Epithelial cell of prostate (primary cell): ENCODE measurements around the gene ARNT2.

Experiments
- DNase-seq: peaks from one replicate; pipeline ENCODE4 v3.0.0-alpha.2; 2011; ENCODE audit warnings: low read depth, low spot score
- H3K27ac ChIP-seq: fragments of 450-650 bp; 2 replicates; pipeline ENCODE4 v1.5.1; 2017; ENCODE audit warnings: mild to moderate bottlenecking

ARNT2 gene

GRCh38 chr15:80462111-80462510, 57.9 kb downstream of the ARNT2 start:
- H3K27ac ChIP-seq, result no peak overlapping the region
- no peak for DNase-seq

DNA sequence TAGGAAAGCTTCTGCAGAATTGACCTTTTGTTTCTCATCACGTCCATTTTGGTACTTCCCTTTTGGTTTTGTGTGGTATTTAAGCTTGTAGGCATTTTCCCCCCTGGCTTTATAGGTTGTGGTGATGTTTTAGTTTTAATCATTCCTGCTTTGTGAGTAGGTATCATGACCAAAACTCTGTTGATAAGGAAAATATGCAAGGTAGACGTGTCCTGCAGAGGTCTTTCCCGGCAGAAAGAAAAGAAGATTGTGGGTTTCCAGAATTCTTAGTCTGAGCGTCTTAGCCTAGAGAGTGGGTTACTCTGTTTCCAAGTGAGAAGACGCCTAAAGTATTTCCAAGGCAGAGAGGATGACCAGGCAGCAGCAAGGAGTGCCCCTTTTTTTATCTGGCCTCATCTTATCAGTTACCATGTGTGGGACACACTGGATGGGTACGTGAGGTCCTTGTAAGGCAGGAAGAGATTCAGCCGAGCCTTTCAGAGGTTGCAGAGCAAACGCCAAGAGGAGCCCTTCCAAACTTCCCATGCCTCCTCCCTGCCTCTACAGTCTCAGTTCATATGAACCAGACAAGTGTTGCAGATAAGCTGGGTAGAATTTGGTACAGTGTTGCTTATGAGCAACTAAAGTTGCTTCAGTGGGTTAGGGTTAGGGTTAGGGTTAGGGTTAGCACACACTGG, 58.8 kb downstream of the ARNT2 start:
- H3K27ac ChIP-seq, result no peak overlapping the region
- no peak for DNase-seq

DNA sequence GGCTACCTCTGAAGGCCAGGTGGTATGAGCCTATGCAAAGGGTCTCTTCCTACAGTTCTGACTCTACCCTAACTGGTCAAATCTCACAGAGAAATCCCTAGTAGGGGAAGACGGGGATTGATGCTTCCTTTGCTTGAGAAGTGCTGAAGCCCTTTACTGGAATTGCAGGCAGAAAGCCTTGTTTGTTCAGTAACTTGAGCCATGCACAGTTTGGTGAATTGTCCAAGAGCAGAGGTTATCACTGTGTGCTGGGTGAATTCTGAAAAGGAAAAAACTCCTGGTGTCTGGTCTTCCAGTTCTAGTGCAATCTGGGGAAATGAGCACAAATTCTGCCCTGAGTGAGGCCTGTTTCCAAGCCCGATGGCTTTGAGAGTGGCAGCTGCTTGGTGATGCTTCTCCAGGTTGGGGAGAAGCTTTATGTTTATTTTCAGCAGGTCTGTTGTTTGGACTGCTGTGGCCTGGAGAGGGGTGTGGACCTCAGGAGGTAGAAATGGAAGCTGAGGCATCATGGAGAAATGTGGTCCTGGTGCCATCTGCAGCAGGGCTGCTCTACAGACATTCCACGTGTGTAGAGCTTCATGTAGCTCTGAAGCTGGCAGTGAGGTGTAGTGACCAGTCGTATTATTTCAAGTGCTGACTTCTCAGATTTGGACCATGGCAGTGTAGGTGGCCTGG, 60.9 kb downstream of the ARNT2 start:
- no peak for DNase-seq
- no peak overlapping the region for H3K27ac ChIP-seq

GRCh38 chr15:80465626-80466005, 61.4 kb downstream of the ARNT2 start:
- no peak for DNase-seq
- no peak overlapping the region for H3K27ac ChIP-seq

GRCh38 chr15:80466543-80466942, 62.4 kb downstream of the ARNT2 start:
- DNase-seq, result no peak
- no peak overlapping the region for H3K27ac ChIP-seq

- no peak for DNase-seq
- H3K27ac ChIP-seq, result no peak overlapping the region
These were observed 63.1 kb downstream of the ARNT2 start for GRCh38 chr15:80467311-80467714.

DNA sequence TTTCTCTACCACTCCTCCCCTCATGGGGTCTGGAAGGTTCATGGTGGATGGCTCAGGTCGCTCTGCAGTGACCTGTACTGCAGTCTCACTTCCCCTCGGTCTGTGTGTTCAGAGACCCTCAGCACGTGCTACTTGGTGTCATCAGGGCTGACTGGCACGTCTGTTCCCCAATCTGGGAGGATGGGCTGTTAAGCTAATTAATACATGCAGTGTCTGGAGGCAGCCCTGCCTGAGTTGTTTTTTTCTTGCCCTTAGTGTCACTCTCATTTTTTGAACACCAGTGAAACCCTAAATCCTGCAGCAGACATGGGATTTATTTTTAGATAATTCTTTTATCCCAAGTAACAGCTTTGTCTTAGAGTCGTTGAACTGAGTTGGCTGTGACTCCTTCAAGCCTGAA, 64.6 kb downstream of the ARNT2 start:
- DNase-seq, result no peak
- no peak overlapping the region for H3K27ac ChIP-seq

- no peak overlapping the region for H3K27ac ChIP-seq
- DNase-seq, result no peak
These were observed 67.7 kb downstream of the ARNT2 start for GRCh38 chr15:80471881-80472280.

DNA sequence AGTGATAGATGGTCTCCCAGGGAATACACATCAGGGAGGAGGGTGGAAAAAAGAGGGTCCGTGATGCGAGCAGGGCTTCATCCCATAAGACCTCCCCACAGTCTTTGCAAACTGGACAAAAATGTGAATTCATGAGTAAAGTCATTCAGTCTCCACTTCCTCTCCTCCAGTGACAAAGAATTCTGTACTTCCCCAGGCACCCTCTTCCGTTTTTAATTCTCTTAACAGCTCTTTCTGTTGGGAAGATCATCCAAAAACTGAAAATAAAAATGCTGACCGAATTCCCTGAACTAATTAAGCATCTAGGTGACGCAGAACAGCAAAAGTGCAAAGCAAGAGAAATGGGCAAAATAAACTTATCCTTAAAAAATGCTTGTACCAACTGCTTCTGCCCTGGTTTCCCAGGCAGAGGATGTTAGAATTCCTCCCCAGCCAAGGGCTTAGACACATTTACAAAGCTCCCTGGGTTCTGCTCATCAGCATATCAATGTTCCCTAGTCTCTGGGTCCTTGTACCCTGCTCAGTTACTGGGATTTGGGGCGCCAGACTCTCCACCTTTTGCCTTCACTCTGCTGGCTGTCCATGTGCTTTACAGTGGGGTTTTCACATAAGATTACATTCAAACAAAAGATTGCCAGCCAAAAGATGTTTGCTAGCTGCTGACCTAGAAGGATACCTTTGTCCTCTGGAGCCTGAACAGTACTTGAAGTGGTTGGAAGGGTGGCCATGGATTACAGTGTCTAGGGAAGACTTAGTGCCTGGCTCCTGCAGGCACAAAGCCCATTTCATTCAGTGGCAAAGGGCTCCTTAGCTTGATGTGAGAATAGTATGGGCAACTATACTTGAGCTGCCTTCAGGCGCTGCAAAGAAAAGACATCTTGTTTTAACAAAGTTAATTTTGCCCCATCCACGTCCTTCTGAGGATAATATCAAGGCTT, 69.4 kb downstream of the ARNT2 start:
- DNase-seq, result no peak
- H3K27ac ChIP-seq, result no peak overlapping the region

DNA sequence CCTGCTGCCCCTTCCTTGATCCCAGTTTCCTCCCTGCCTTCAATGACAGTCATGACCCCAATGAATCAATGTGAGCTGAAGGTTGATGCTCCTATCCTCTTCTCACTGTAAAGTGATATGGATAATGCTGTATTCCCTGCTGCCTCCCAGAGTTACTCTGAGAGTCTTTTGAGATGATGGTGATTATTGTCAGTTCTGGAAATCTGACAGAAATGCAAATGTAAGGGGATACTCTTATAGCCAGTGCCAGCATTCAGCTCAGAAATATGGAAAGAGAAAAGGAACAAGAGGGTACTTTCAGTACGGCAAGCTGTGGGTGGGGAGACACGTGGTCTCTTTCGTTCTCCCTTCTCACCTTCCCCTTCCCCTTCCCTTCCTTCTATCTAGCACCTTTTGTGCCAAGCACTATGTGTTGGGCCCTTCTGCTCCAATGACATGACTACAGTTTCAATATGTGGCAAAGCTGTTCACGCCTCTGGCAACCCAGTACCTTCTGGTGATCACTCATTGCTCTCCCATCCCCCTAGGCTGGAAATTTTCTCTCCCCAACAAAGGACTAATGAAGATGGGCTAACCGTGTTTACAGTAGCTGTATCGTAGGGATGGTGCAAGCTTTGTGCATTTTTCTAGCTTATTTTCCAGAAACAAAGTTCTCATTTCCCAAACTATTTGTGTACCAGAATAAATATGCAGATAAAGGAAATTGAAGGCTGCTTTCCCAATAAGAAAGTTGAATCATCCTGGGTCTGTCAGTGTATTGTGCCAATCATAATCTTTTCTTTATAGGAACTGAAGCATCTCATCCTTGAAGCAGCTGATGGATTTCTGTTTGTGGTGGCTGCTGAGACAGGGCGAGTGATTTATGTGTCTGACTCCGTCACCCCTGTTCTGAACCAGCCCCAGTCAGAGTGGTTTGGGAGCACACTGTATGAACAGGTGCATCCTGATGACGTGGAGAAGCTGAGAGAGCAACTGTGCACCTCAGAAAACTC, 70.3 kb downstream of the ARNT2 start:
- no peak for DNase-seq
- no peak overlapping the region for H3K27ac ChIP-seq

GRCh38 chr15:80475572-80475971, 71.4 kb downstream of the ARNT2 start:
- no peak overlapping the region for H3K27ac ChIP-seq

GRCh38 chr15:80476036-80476435, 71.9 kb downstream of the ARNT2 start:
- DNase-seq, result no peak
- H3K27ac ChIP-seq, result no peak overlapping the region

More at GRCh38 chr15:80475572-80475971, 71.4 kb downstream of the ARNT2 start:
- no peak for DNase-seq

DNA sequence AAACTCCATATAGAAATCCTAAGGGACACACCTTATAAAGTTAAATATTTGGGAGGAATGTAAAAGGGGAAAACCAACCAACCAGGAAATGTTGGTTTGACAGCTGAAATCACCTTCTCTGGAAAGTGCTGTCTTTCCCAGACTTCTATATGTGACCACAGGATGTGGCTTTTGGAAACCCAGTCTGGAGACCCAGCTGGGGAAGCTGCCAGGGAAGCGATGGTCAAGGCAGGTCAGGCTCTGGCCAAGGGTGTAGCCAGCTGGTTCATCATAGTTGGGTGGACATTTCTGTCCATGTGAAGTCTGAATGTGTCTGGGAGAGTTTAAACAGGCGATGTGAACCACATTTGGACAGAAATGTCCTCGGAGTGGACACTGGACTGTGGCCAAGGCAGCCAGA, 73.9 kb downstream of the ARNT2 start:
- DNase-seq, result no peak
- H3K27ac ChIP-seq, result no peak overlapping the region

DNA sequence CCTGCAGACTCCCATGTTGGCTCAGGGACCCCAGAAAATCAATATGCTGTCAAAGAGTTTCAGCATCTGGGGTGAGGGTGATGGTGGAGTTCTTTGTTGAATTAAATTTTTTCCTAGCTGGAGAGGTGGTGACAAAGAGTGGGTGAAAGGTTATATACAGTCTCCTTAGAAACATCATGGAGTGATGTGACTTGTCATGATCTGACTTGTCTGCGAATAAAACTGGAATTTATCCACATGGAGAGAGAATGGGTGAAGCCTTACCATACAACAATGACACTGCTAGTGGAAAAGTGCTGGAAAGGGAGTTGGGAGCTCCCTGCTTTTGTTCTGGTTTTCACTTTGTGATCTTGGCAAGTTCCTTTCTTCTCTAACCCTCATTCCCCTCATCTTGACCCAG, 75.0 kb downstream of the ARNT2 start:
- H3K27ac ChIP-seq, result no peak overlapping the region
- DNase-seq, result no peak

DNA sequence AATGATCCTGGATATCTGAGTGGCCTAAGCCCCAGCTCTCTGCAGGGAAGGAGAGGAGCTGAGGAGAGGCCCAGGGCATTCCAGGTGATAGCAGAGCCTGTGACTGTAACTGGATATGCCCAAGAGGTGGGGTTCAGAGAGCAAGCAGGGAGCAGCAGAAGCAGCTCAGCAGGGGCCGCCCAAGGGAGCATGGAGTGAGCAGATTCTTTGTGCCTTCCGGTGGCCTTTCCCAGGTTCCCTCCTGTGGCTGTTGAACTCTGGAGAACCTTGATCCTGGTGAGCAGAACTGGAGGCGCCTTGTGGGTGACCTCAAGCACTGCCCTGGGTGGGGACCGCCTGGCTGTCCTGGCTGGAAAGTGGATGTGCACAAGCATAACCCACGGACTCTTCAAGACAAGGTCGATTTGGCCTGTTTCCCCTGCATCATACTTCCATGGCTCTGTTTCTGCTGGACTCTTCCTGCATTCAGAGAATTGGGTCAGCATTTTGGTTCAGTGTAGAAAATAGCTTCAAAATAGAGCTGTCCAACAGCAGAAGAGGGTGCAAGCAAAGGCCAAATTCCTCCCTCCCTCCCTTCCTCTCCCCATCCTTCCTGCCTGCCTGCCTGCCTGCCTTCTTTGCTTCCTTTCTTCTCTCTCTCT, 76.1 kb downstream of the ARNT2 start:
- H3K27ac ChIP-seq, result no peak overlapping the region
- DNase-seq, result no peak

- DNase-seq, result no peak
- H3K27ac ChIP-seq, result no peak overlapping the region
These were observed 76.7 kb downstream of the ARNT2 start for GRCh38 chr15:80480909-80481308.

DNA sequence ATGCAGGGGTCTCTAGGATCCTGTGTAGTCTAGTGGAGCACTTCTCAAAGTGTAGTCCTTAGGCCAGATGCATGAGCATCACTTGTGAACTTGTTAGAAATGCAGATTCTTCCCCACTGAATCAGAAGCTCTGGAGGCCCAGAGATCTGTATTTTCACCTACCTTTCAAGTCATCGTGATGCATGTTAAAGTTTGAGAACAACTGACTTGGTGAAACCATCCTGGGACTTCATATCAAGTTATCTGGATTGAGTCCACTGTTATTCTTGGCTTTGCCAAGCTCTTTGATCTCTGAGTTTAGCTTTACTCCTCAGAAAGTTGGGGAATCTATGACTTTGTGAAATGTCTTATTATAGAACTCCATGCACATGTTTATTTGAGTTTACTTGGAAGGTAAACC, 78.5 kb downstream of the ARNT2 start:
- no peak for DNase-seq
- H3K27ac ChIP-seq, result no peak overlapping the region

DNA sequence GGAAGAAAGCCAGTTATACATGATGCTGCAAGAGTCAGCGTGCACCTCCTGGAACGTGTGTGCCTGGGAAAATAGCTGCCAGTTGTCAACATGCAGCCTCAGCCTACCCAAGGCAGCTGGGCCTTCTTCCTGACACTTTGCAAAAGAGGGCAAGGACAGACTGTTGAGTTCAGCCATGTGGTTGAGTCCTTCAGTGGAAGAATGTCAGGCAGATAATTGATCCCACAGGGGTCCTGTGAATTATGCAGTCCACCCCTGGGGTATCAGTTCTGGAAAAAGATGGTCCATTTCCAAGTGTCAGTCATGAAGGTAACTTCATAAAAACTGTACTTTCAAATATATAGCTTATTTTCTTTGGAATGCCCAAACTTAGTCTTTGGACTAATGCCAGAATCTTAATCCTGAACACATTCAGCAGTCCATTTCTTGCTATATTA, 79.6 kb downstream of the ARNT2 start:
- H3K27ac ChIP-seq, result no peak overlapping the region
- DNase-seq, result no peak

DNA sequence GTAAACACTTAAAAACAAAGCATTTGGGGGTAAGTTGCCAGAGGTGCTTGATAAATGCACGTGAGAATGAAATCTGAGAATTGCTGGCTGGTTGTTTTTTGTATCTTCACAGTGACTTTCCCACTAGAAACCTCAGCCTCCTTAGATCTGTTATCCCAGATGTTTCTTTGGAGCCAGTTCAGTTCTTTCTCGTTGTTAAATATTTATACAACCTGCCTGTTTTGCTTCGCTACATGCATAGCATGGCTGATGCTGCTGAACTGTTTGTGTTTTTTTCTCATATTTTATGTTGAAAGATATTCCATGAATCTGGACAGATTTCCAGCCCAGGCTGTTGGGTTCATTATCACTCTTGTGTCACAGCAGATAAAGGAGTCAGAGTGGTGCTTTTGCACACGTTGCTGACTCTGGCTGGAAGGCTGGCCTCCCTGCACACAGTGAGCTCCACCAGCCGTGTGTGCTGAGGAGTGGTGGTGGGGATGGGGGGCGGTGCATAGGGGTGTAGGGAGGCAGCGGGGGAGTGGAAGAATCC, 80.2 kb downstream of the ARNT2 start:
- no peak overlapping the region for H3K27ac ChIP-seq
- no peak for DNase-seq
